ENCODE results near the gene GOLPH3L.
"Not testable (repeated sequence)": the region's sequence is repeated elsewhere in the genome, so short reads cannot be mapped to it uniquely, and the experiment has no call there.

GOLPH3L gene
- total RNA-seq = 1.2 to 13.7 (median 5.8) reads per million in 18 experiments

DNA sequence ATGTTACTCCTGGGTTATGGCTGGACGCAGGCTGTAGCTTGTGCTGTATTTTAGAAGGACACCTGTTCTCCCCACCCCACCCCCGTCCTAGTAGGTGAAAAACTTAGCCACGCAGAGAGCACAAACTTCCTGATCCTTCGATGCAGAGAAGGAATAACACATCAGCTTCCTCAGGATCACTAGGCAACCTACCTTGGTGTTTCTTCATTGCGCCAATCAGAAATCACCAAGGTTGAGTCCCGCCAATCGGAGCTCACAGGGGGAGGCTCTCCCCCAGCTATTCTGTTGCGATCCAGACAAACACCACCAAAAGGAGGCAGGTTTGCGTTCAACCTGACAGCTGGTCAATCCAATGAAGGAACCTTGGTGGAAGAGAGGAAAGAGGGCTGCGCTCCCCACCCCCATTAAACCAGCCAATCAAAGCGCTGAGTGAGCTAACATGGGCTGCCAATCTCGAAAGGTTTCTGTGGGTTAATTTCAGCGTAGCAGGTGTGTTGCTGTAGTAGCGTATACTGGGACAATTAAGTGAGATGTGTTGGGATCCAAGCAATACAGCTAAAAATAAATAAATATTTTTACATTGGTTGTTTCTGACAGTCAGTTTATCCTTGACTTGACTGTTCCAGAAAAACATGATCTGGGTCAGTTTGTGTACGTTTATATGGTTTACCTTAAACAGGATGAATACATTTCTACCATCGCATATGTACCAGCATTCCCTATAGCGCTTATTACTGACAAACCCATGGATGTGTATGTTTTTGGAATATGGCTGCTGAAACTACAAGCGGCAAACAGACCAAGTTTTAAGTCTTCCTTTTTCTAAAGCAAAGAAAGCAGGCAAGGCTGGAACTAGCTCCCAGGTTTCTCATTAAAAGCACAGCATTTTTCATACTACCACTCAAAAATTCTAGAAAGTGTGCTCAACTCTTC lies at the start of gene GOLPH3L:
TSS of gene GOLPH3L (minus strand) at position 160 of the 933 bp plus-strand sequence. CDS start 2,316 bp downstream, outside the sequence.
- DNase-seq = peak; percentile 85 to 86

DNA sequence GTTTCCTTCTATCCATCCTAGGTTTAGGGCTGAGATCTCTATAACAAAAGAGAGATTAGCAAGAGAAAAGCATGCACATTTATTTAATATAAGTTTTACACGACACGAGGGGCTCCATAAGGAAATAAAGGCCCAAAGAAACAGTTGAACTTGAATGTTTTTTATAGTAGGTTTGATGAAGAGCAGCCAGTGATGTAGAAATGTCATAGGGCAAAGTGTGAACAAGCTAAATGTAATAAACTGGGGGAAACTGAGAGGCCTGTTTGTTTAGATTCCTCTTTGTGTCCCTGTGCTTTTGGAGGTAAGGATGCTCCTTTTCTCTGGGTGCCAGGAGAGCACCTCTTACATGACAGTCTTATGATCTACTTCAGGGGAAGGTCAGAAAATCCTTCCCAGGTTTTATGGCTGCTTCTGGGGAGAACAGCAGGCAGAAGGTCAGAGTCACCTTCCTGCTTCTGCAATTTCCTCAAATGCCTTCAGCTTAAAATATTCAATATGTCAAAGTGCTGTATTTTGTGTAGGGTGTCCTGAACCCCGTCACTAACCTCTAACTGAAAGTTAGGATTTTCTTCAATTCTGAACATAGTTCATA lies 33.3 kb upstream of the GOLPH3L start:
- no peak for DNase-seq

DNA sequence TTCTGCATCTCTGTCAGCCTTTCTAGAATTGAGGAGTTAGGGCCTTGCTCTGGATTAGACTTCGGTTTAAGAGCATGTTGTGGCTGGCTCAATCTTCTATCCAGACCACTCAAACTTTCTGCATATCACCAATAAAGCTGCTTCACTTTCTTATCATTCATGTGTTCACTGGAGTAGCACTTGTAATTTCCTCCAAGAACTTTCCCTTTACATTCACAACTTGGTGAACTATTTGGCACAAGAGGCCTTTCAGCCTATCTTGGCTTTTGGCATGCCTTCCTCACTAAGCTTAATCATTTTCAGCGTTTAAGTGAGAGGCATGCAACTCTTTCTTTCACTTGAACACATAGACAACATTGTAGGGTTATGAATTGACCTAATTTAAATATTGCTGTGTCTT lies 27.4 kb upstream of the GOLPH3L start:
- DNase-seq = no peak

DNA sequence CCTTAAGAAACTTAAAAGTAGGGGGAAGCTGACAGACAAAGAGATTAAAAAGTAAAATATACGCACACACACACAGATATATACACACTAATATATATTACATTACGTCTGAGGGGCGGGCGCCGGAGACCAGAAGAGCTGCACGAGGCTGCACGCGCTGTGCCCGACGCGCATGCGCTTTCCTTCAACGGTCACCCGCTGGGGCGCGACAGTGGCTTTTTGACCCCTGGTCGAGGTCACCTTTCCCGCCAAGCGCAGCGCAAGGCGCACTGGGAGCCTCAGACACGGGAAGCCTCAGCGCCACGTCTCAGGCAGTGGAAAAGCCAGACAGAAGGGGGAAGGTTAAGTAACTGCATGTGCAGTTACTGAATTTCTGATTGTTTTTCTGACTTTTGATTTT lies 23.7 kb upstream of the GOLPH3L start, which contains the start of gene HORMAD1:
TSS of gene HORMAD1 (minus strand) at position 193 of the 400 bp plus-strand sequence. CDS start 1,390 bp downstream, outside the sequence.
- no peak for DNase-seq

DNA sequence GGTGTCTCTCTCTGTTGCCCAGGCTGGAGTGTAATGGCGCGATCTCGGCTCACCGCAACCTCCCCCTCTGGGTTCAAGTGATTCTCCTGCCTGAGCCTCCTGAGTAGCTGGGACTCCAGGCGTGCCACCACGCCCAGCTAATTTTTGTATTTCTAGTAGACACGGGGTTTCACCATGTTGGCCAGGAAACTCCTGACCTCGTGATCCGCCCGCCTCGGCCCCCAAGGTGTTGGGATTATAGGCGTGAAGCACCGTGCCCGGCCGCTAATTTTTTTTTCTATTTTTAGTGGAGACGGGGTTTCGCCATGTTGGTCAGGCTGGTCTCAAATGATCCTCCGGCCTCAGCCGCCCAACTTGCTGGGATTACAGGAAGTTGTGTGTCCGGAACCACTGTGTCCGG lies 23.1 kb upstream of the GOLPH3L start:
- no peak for DNase-seq

DNA sequence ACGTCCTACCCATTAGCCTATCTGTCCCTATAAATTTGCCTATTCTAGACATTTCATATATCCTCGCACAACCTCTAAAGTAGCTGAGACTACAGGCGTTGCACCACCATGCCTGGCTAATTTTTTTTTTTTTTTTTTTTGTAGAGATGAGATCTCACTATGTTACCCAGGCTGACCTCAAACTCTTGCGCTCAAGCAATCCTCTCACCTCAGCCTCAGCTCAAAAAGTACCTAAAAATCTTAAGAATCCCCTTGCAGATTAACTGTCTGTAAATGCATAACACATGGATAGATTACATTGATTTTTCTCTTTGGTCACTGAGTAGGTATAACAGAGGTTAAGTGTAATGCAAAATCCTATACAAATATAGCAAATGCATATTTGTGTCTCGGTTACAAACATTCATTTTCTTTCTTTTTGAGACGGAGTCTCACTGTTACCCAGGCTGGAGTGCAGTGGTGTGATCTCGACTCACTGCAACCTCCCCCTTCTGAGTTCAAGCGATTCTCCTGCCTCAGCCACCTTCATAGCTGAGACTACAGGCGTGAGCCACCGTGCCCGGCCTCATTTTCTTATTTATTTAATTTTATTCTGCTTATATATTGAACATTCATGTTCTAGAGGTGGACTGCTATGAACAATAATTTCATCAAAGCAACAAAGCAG lies 21.4 kb upstream of the GOLPH3L start:
- no peak for DNase-seq

DNA sequence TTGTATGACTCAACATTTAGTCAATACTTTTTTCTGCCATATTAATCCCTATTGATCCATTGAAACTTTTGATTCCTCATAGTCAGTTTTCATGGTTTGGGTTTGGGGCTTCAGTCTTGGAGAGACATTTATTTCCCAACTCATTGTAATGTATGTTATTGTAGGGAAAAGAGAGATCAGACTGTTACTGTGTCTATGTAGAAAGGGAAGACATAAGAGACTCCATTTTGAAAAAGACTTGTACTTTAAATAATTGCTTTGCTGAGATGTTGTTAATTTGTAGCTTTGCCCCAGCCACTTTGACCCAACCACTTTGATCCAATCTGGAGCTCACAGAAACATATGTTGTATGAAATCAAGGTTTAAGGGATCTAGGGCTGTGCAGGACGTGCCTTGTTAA lies 12.1 kb upstream of the GOLPH3L start:
- DNase-seq = not testable (repeated sequence)

DNA sequence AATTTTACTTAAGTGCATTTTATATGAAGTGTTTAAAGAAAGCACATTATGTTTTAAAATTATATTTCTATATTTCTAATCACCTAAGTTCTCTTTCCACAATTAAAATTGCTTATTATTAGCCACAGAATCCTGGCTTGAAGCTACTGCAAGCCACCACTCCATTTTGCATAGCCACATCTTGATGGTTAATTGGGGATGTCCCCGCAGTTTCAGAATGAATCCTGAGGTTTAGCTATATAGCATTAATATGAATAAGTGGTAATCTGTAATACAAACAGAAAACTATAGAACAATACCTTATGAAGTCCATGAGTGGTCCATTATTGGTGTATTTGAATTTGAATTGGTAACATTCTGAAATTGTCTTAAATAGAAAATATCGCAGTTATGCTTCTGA lies 11.6 kb upstream of the GOLPH3L start:
- DNase-seq = no peak

DNA sequence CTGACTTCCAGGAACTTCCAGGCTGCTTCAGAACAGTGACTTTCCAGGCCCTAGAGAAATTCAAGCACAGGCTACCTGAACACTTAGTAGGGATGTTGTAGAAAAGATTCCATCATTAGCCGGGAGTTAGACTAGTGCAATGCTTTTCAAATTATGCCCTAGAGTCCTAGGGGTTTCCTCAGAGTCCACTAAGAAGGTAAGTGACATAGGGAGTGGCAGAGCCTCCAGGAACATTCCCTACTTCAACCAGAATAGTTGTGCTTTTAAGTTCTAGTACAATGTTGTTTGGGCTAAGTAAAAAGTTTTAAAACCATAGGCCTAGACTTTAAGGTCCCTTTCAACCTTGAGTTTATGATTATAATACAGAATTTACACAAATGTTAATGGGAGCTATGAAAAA lies 9.1 kb upstream of the GOLPH3L start:
- DNase-seq = no peak

DNA sequence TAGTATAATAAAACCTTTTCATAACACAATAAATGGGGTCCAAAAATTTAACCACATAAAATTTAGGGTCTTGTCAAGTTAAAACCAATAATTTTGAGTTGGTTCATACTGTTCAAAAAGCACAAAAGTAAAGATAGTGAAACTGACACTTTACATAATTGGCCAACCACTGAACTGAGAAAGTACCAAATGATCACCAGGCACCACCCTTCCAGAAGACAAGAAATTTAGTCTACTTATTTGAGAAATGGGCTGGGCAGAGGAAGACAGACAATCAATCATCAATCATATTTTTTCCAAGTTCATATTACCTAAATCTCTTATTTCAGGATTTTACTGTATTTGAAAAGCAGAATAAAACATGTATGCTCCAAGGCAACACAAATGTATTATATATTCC lies 6.5 kb upstream of the GOLPH3L start:
- no peak for DNase-seq

DNA sequence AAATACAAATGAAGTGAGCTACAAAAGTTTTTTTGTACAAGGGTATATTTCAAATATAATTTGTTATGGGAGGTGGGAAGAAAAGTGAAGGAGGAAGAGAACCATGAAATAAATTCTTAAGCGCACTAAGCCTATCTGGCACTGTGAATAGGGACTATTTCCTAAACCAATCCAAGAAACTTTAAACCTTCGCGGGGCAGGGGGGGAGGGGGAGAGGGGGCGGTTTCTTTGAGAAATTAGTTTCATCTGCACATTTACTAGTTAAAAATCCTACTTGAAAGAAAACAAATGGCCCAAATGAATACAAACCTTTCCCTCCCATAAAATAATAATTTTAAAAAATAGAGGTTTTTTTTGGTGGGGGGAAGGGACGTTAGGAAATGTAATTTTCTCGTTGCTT lies 364 bp downstream of the GOLPH3L start:
- no peak for DNase-seq

DNA sequence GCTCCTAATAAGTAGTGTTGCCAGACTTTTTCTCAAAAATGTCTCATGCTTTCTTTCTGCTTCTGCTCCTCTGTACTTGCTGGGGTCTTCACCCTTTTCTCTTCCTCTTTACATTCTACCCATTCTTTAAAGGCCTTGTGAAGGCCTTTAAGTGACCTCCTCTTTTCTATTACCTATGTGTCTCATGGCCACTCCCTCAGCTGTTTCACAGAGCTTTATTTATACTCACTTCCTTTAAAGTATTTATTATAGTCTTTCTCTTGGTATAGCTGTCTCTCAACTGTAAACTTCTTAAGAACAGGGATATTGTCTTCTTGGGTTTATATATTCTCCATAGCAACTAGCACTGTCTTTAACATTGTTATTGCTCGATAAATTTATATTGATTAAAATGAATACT lies 792 bp downstream of the GOLPH3L start:
- DNase-seq = no peak

DNA sequence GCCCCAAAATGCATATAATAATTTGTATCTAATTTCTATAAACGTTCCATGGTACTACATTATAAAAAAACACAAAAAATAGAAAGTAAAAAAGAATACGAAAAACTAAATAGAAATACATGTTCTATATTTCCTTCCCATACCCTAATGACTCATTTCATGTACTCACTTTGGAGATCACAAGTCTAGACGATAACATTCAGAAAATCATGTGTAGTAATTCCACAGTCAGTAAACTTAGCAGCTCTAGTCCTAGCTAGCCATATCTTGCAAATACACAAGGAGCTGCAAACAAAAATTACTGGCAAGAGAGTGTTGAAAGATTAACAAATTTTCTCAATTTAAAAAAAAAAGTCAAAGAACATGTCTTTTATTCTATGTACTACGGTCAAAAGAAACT lies 1.4 kb downstream of the GOLPH3L start:
- DNase-seq = no peak

DNA sequence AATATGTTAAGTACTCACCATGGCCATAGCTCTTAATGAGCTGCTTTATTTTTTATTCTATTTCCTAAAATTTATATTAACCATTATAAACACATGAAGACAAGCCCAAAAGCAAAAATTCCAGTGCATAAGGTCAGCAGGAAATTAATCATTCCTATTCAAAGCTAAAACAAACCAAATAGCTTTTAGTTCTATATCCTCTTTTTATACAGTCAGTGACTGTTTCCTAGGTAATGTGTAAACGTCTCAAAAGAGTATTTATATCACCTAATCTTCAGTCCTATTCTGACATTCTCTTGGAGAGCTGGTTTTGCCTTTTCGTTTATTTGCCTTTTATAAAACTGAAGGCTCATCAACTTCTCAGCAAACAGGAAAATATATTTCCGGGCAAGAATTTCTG lies 4.2 kb downstream of the GOLPH3L start:
- DNase-seq = no peak

DNA sequence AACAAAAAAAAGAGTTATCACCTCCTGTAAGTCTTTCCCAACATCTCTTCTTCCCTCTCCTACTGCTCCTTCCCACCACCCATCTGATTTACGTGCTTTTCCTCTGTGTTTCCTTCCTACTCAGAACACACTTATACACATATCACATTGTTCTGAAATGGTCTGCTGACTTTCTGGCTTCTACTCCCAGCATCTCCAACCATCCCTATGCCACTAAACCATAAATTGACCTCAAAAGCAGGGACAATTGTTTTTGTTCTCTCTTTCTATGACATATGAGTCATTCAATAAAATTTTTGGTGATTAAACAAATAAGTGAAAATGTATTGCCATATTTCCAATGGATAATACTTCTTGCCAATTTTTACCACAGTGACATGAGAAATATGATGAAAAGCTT lies 8.2 kb downstream of the GOLPH3L start:
- no peak for DNase-seq

DNA sequence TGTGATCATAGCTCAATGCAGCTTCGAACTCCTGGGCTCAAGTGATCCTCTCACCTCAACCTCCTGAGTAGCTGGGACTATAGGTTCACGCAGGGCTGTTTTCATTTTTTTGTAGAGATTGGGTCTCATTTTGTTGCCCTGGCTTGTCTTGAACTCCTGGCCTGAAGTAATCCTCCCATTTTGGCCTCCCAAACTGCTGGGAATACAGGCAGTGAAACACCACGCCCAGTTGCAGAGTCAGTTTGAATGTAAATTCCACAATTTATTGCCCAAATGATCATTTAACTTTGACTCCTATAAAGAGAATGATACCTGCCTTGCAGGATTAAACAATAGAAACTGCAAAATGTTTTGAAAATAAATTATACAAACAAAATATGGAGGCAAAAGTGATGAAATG lies 10.7 kb downstream of the GOLPH3L start:
- DNase-seq = no peak

DNA sequence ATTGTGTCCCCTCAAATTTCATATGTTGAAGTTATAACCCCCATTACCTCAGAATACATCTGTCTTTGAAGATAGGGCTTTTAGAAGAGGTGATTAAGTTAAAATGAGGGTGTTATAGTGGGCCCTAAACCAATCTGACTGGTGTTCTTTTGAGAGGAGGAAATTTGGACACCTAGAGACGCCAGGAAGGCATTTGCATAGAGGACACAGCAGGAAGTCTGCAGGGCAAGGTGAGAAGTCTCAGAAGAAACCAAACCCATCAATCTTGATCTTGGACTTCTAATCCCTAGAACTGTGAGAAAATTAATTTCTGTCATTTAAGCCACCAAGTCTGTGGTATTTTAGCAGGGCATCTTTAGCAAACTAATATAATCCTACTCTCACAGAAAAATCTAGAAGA lies 13.0 kb downstream of the GOLPH3L start:
- no peak for DNase-seq

DNA sequence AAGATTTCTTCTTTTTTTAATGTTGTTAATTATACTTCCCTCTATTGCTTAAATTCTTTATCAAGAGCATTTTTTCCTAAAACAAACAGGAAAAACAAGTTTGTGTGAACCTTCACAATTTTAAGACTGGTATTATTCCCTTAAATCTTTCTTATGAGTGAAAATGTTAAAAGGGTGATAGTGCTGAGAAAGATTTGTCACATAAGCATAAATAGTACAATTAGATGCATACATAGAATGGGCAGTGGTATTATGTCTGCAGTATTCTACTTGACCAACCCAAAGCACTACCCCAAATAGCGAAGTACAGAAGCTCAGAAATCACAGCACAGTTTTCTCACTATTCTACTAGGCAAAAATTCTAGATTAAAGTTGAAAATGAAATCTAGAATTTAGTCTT lies 18.0 kb downstream of the GOLPH3L start:
- no peak for DNase-seq

DNA sequence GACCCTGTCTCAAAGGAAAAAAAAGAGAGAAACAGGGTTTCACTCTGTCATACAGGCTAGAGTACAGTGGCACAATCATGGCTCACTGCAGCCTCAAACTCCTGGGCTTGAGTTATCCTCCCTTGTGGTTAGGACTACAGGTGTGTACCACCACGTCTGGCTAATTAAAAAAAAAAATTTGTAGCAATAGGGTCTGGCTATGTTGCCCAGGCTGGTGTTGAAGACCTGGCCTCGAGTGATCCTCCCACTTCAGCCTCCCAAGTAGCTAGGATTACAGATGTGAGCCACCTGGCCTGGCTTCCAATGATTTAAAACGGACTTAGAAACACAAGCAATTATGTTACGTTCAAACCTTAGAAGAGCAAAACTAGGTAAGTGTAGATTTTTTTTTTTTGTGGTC lies 22.1 kb downstream of the GOLPH3L start:
- DNase-seq = no peak

DNA sequence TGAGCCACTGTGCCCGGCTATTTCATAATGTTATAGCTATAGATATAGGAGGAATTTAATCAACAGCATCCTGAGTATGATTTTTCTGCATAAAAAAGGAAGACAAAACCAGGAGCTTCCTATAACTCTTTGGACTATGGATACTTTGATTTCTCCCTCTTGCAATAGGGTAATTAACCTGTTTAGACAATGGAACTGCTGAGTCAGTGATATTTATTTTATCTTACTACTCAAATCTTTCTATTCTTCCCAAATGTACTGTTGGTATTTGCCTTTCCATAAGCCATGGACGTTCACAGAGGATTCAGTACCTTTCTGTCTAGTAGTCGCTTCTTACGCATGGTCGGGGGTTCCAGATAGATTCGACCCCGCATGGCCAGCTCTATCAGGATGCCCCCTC lies 33.6 kb downstream of the GOLPH3L start:
- DNase-seq = no peak

DNA sequence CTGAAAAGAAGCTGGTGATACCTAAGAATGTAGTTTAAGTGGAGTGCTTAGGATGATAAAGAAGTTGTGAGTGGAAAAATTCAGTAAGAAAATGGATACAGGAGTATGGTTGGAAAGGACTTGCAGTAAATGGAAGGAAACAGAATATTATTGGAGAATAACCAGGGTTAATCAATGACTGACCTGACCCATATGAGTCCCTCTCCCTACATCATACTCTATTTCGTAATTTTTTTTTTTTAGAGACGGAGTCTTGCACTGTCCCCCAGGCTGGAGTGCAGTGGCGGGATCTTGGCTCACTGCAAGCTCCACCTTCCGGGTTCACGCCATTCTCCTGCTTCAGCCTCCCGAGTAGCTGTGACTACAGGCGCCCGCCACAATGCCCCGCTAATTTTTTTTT lies 34.1 kb downstream of the GOLPH3L start:
- DNase-seq = no peak

DNA sequence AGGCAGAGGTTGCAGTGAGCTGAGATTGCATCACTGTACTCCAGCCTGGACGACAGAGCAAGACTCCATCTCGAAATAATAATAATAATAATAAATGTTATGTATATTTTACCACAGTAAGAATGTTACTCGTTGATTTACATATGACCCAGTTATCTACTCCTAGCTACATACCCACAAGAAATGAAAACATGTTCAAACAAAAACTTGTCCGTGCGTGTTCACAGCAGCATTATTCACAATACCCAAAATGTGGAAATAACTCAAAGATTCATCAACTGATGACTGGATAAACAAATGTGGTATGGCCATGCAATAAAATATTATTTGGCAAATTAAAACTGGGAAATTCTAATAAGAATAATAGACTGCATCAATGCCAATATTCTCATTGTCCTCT lies 35.8 kb downstream of the GOLPH3L start:
- no peak for DNase-seq

DNA sequence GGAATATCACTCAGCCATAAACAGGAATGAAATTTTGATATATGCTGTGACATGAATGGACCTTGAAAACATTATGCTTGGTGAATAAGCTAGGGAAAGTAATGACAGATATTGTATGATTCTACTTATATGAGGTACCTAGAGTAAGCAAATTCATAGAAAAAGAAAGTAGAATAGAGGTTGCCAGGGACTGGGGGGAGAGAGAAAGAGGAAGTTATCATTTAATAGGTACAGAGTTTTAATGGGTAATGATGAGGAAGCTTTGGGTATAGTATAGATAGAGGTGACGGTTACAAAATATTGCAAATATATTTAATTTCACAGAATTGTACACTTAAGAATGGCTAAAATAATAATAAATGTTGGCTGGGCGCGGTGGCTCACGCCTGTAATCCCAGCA lies 36.4 kb downstream of the GOLPH3L start:
- no peak for DNase-seq

DNA sequence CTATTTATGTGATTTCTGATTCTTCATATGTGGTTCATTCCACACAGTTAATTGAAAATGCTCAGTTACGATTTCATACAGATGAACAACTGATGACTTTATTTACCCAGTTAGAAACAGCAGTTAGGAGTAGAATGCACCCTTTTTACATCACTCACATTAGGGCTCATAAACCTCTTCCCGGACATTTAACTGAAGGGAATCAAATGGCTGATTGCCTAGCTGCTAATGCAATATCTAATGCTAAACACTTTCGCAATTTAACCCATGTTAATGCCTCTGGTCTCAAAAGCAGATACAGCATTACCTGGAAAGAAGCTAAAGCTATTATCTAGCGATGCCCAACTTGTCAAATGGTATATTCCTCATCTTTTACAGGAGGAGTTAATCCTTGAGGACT lies 39.9 kb downstream of the GOLPH3L start:
- DNase-seq = not testable (repeated sequence)

Measured in inflammatory macrophage (primary cell).